Mesendoderm (in vitro differentiated cells): Measurements from ENCODE around the gene ARFGEF3.

Experiments
- DNase-seq: peaks from one replicate; pipeline ENCODE4 v3.0.0; 2013
- H2AK5ac ChIP-seq: 2 replicates; pipeline ENCODE4 v1.6.1; 2013; ENCODE audit warnings: low read length, inconsistent platforms
- H2BK120ac ChIP-seq: 2 replicates; pipeline ENCODE4 v1.6.1; 2013; ENCODE audit warnings: low read depth, mild to moderate bottlenecking, low read length, moderate library complexity, mixed read lengths
- H2BK15ac ChIP-seq: replicated peaks from 2 replicates; pipeline ENCODE4 v1.6.1; 2013; ENCODE audit warnings: low read depth, mild to moderate bottlenecking, moderate library complexity
- H2BK5ac ChIP-seq: 2 replicates; pipeline ENCODE4 v1.6.1; 2013; ENCODE audit warnings: low read length, inconsistent platforms
- H3K18ac ChIP-seq: 2 replicates; pipeline ENCODE4 v1.6.1; 2013; ENCODE audit warnings: mild to moderate bottlenecking, low read length, mixed read lengths
- H3K23ac ChIP-seq: one replicate; pipeline ENCODE4 v1.6.1; 2013; ENCODE audit warnings: low read length
- H3K27ac ChIP-seq: 2 replicates; pipeline ENCODE4 v1.5.1; 2013; ENCODE audit warnings: low read depth, mild to moderate bottlenecking, inconsistent platforms, low read length, moderate library complexity
- H3K27me3 ChIP-seq: 2 replicates; pipeline ENCODE4 v1.6.1; 2013; ENCODE audit warnings: low read length, control low read depth, mild to moderate bottlenecking, inconsistent platforms; ENCODE audit not compliant: insufficient read depth, poor library complexity
- H3K36me3 ChIP-seq: 2 replicates; pipeline ENCODE4 v1.6.1; 2013; ENCODE audit warnings: low read length, inconsistent platforms; ENCODE audit not compliant: control insufficient read depth, insufficient read depth
- H3K4ac ChIP-seq: one replicate; pipeline ENCODE4 v1.6.1; 2013; ENCODE audit warnings: low read depth, mild to moderate bottlenecking, low read length, moderate library complexity
- H3K4me1 ChIP-seq: 2 replicates; pipeline ENCODE4 v1.6.1; 2013; ENCODE audit warnings: low read depth, low read length, inconsistent platforms; ENCODE audit not compliant: control insufficient read depth
- H3K4me2 ChIP-seq: 2 replicates; pipeline ENCODE4 v1.6.1; 2013; ENCODE audit warnings: low read length
- H3K4me3 ChIP-seq: 2 replicates; pipeline ENCODE4 v1.5.1; 2013; ENCODE audit warnings: mild to moderate bottlenecking, low read length
- H3K56ac ChIP-seq: one replicate; pipeline ENCODE4 v1.6.1; 2013; ENCODE audit warnings: low read length
- H3K79me1 ChIP-seq: 2 replicates; pipeline ENCODE4 v1.6.1; 2013; ENCODE audit warnings: low read length, inconsistent platforms
- H3K79me2 ChIP-seq: 2 replicates; pipeline ENCODE4 v1.6.1; 2013; ENCODE audit warnings: mild to moderate bottlenecking, low read length; ENCODE audit not compliant: control insufficient read depth, insufficient read depth
- H3K9ac ChIP-seq: 2 replicates; pipeline ENCODE4 v1.6.1; 2013; ENCODE audit warnings: low read length, inconsistent platforms
- H4K5ac ChIP-seq: one replicate; pipeline ENCODE4 v1.6.1; 2013; ENCODE audit warnings: low read length
- H4K8ac ChIP-seq: one replicate; pipeline ENCODE4 v1.6.1; 2013; ENCODE audit warnings: low read depth, mild to moderate bottlenecking, control low read depth, low read length, moderate library complexity
- WGBS: extraction: QIAGEN DNeasy Blood & Tissue Kit; methylation state at CpG from one replicate; pipeline ENCODE4 v1.1.7; 2013; ENCODE audit warnings: low lambda C conversion rate, missing lambda C conversion rate; ENCODE audit not compliant: insufficient coverage; ENCODE audit errors: extremely low coverage; 5-methylcytosine and 5-hydroxymethylcytosine counted together

The ARFGEF3 gene

GRCh38 chr6:138258197-138258596 lies 96.5 kb downstream of the ARFGEF3 start:
- no peak overlapping the region for H2BK120ac ChIP-seq
- H3K4me3 ChIP-seq: no peak overlapping the region
- H3K4me1 ChIP-seq: no peaks in the 10 kb centered on the region
- H2AK5ac ChIP-seq: no peak overlapping the region
- no peaks in the 10 kb centered on the region for H3K36me3 ChIP-seq
- no peak overlapping the region for H2BK5ac ChIP-seq
- H3K27me3 ChIP-seq: no peaks in the 10 kb centered on the region
- no peak overlapping the region for H3K27ac ChIP-seq
- H2BK15ac ChIP-seq: no peak overlapping the region
- WGBS: no CpG with 5 or more reads among the region's 6 CpGs
- H3K79me1 ChIP-seq: no peaks in the 10 kb centered on the region
- DNase-seq: no peak
- no peak overlapping the region for H4K8ac ChIP-seq
- H3K4ac ChIP-seq: no peak overlapping the region
- no peak overlapping the region for H3K23ac ChIP-seq
- no peak overlapping the region for H3K9ac ChIP-seq
- H3K56ac ChIP-seq: no peak overlapping the region
- no peak overlapping the region for H3K4me2 ChIP-seq
- H3K18ac ChIP-seq: no peak overlapping the region
- H4K5ac ChIP-seq: no peak overlapping the region
- no peaks in the 10 kb centered on the region for H3K79me2 ChIP-seq

GRCh38 chr6:138258991-138259390 lies 97.3 kb downstream of the ARFGEF3 start:
- H3K9ac ChIP-seq: no peak overlapping the region
- H3K79me2 ChIP-seq: no peaks in the 10 kb centered on the region
- no peak overlapping the region for H2AK5ac ChIP-seq
- no peak overlapping the region for H3K27ac ChIP-seq
- H4K5ac ChIP-seq: no peak overlapping the region
- no peak overlapping the region for H3K18ac ChIP-seq
- no peak for DNase-seq
- H3K27me3 ChIP-seq: no peaks in the 10 kb centered on the region
- no peak overlapping the region for H2BK120ac ChIP-seq
- H3K4me3 ChIP-seq: no peak overlapping the region
- no peak overlapping the region for H3K4me2 ChIP-seq
- no peak overlapping the region for H3K23ac ChIP-seq
- no peak overlapping the region for H2BK15ac ChIP-seq
- no peaks in the 10 kb centered on the region for H3K36me3 ChIP-seq
- no peaks in the 10 kb centered on the region for H3K4me1 ChIP-seq
- no peak overlapping the region for H3K56ac ChIP-seq
- no CpG with 5 or more reads among the region's 6 CpGs for WGBS
- H2BK5ac ChIP-seq: no peak overlapping the region
- H3K79me1 ChIP-seq: no peaks in the 10 kb centered on the region
- H3K4ac ChIP-seq: no peak overlapping the region
- no peak overlapping the region for H4K8ac ChIP-seq

GRCh38 chr6:138261116-138261780 lies 99.5 kb downstream of the ARFGEF3 start:
- Histone ChIP-seq H3K23ac (no peak overlapping the region), H3K4ac (no peak overlapping the region), H3K4me3 (no peak overlapping the region), H3K4me2 (no peak overlapping the region), H3K56ac (no peak overlapping the region), H4K8ac (no peak overlapping the region), H3K79me2 (no peaks in the 10 kb centered on the region), H2BK15ac (no peak overlapping the region), H3K36me3 (no peaks in the 10 kb centered on the region), H4K5ac (no peak overlapping the region), H3K27ac (no peak overlapping the region), H2BK120ac (no peak overlapping the region), H2AK5ac (no peak overlapping the region), H3K4me1 (no peaks in the 10 kb centered on the region), H2BK5ac (no peak overlapping the region), H3K18ac (no peak overlapping the region), H3K9ac (no peak overlapping the region), H3K27me3 (no peaks in the 10 kb centered on the region), H3K79me1 (no peaks in the 10 kb centered on the region)
- DNase-seq: no peak
- no CpG with 5 or more reads among the region's 2 CpGs for WGBS

GRCh38 chr6:138263963-138264362 lies 102.2 kb downstream of the ARFGEF3 start:
- H2BK5ac ChIP-seq: no peak overlapping the region
- no peaks in the 10 kb centered on the region for H3K79me2 ChIP-seq
- H3K9ac ChIP-seq: no peak overlapping the region
- no peaks in the 10 kb centered on the region for H3K27me3 ChIP-seq
- no peak overlapping the region for H3K4ac ChIP-seq
- DNase-seq: no peak
- H3K4me1 ChIP-seq: no peaks in the 10 kb centered on the region
- H2BK15ac ChIP-seq: no peak overlapping the region
- H3K27ac ChIP-seq: no peak overlapping the region
- no peak overlapping the region for H3K18ac ChIP-seq
- WGBS: no CpG with 5 or more reads among the region's 4 CpGs
- H2AK5ac ChIP-seq: no peak overlapping the region
- H3K4me3 ChIP-seq: no peak overlapping the region
- H3K36me3 ChIP-seq: no peaks in the 10 kb centered on the region
- no peak overlapping the region for H3K56ac ChIP-seq
- no peaks in the 10 kb centered on the region for H3K79me1 ChIP-seq
- H3K4me2 ChIP-seq: no peak overlapping the region
- no peak overlapping the region for H3K23ac ChIP-seq
- H2BK120ac ChIP-seq: no peak overlapping the region
- H4K5ac ChIP-seq: no peak overlapping the region
- H4K8ac ChIP-seq: no peak overlapping the region

GRCh38 chr6:138264372-138264880 lies 102.7 kb downstream of the ARFGEF3 start:
- Histone ChIP-seq H3K27ac (no peak overlapping the region), H3K4me1 (no peaks in the 10 kb centered on the region), H3K56ac (no peak overlapping the region), H3K4me3 (no peak overlapping the region), H3K4ac (no peak overlapping the region), H4K8ac (no peak overlapping the region), H2AK5ac (no peak overlapping the region), H3K4me2 (no peak overlapping the region), H3K79me1 (no peaks in the 10 kb centered on the region), H2BK15ac (no peak overlapping the region), H3K27me3 (no peaks in the 10 kb centered on the region), H3K18ac (no peak overlapping the region), H2BK120ac (no peak overlapping the region), H3K23ac (no peak overlapping the region), H3K79me2 (no peaks in the 10 kb centered on the region), H3K36me3 (no peaks in the 10 kb centered on the region), H2BK5ac (no peak overlapping the region), H4K5ac (no peak overlapping the region), H3K9ac (no peak overlapping the region)
- DNase-seq: no peak

GRCh38 chr6:138266095-138266494 lies 104.4 kb downstream of the ARFGEF3 start:
- Histone ChIP-seq H3K4me3 (no peak overlapping the region), H3K79me1 (no peaks in the 10 kb centered on the region), H3K27ac (no peak overlapping the region), H2BK15ac (no peak overlapping the region), H2BK5ac (no peak overlapping the region), H3K36me3 (no peaks in the 10 kb centered on the region), H3K9ac (no peak overlapping the region), H3K4me1 (no peaks in the 10 kb centered on the region), H4K8ac (no peak overlapping the region), H3K18ac (no peak overlapping the region), H3K4ac (no peak overlapping the region), H4K5ac (no peak overlapping the region), H3K27me3 (no peaks in the 10 kb centered on the region), H3K56ac (no peak overlapping the region), H2AK5ac (no peak overlapping the region), H3K4me2 (no peak overlapping the region), H3K79me2 (no peaks in the 10 kb centered on the region), H3K23ac (no peak overlapping the region), H2BK120ac (no peak overlapping the region)
- no CpG with 5 or more reads among the region's 3 CpGs for WGBS
- no peak for DNase-seq
